Neural progenitor cell (in vitro differentiated cells): ENCODE results near the gene IQSEC1.

ENCODE experiments used
- EZH2 ChIP-seq: fragments of 200-600 bp; sonication (generic); IDR thresholded peaks from 2 replicates; pipeline ENCODE4 v1.6.1; 2017; ENCODE audit warnings: antibody characterized with exemption, mild to moderate bottlenecking, moderate library complexity
- EZH2phosphoT487 ChIP-seq: fragments of 200-600 bp; sonication (generic); IDR thresholded peaks from 2 replicates; pipeline ENCODE4 v1.6.1; 2017; ENCODE audit warnings: antibody characterized with exemption
- TF ChIP-seq, protein P1 (sequence below): fragments of 200-600 bp; sonication (generic); IDR thresholded peaks from 2 replicates; pipeline ENCODE4 v1.5.1; 2017; ENCODE audit warnings: antibody characterized with exemption, mild to moderate bottlenecking

DNA sequence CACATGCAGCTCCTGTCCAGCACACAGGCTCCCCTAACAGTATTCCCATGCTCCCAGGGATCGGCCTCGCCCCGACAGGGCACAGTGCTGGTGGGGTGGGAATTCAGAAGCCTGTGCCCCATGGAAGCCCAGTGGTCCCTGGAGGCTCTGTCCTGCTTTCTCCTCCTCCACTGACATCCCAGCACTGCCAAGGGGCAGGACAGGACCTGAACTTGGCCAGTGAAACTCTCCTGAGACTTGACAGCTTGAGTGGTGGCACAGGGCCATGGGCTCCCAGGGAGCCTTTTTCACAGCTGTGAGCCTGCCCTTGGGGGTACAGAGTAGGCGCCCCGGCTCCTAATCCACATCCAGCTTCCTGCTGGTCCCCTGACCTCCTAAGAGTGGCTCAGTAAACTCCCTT, 38.4 kb downstream of the IQSEC1 start:
- TF ChIP-seq, protein P1, sequence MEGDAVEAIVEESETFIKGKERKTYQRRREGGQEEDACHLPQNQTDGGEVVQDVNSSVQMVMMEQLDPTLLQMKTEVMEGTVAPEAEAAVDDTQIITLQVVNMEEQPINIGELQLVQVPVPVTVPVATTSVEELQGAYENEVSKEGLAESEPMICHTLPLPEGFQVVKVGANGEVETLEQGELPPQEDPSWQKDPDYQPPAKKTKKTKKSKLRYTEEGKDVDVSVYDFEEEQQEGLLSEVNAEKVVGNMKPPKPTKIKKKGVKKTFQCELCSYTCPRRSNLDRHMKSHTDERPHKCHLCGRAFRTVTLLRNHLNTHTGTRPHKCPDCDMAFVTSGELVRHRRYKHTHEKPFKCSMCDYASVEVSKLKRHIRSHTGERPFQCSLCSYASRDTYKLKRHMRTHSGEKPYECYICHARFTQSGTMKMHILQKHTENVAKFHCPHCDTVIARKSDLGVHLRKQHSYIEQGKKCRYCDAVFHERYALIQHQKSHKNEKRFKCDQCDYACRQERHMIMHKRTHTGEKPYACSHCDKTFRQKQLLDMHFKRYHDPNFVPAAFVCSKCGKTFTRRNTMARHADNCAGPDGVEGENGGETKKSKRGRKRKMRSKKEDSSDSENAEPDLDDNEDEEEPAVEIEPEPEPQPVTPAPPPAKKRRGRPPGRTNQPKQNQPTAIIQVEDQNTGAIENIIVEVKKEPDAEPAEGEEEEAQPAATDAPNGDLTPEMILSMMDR = no peak
- TF ChIP-seq EZH2 (no peak), EZH2phosphoT487 (no peak)
